Activated CD4-positive, alpha-beta T cell treated with anti-CD3 and anti-CD28 coated beads, Interleukin-2, amount 50 U/mL, for 48 hours (primary cell): Measurements from ENCODE around the gene UCK2.

Experiments
- DNase-seq, 2 experiments: peaks; one replicate each; pipeline ENCODE4 v3.0.0-alpha.2; 2020

Gene UCK2

DNA sequence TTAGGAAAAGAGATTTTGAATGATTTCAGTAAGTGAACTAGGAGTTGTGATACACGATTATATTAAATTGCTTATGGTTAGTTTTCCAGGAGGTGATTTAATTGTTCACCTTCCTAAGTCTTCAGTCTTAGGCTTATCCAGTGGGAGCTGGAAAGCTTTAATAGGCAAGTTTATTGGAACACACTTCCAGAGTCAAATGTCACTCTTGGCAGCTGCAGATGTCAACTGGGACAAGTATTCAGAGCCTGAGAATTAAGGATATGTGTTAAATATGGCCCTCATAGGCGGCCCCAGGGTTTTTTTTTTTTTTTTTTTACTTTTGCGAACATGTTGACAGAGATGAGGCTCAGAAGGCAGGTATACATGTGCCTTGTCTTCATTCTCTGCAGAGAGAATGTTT, 29.2 kb downstream of the UCK2 start:
- DNase-seq: no peak

DNA sequence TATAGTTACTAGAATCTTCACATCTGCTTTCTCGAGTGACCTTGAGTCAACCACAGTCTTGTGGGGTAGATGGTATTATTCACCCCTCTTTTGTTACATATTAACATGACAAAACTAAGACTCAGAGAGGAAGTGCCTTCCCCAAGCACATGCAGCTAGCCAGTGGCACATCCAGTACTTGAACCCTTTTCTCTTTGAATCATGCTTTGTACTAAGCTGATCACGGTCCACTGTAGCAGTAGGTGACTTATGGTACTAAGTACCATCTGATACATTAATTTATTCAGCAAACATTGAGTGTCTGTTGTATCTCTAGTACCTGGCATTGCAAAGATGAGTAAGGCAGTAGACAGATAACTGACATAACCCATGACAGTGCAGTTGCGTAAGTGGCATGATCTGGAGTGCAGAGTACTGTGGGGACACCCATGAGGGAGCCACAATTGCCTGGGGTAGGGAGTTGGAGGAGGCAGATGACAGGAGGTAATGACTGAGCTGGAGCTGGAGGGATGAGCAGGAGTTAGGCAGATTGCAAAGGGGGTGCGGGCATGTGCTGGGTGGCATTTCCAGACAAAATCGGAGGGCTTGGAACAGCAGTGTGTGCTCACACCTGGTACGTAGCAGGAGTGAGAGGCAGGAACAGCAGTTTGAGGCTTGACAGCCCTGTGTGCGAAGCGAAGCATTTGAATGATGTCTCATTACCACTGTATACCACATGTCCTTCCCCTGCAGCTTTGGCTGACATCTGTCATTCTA, 29.8 kb downstream of the UCK2 start:
- no peak for DNase-seq

DNA sequence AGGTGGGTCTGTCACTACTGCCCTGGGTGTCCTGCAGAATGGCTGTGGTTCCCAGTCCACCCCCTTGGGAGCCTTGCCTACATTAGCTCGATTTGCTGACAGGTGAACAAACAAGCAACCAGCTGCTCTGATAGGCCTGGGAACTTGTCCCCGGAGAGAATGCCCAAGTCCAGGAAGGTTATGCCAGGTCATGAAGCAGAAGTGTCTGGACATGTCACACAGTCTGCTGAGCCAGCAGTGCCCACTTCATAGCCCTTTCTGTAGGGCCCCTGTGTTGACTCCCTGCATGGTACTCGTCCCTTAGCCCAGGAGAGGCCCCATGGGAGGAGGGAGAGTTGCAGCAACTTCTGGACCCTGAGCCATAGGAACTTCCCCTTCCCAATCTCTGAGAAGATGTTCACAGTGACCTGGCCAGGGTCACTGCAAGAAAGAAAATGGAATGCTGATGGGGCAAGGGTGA, 31.0 kb downstream of the UCK2 start:
- DNase-seq: no peak

DNA sequence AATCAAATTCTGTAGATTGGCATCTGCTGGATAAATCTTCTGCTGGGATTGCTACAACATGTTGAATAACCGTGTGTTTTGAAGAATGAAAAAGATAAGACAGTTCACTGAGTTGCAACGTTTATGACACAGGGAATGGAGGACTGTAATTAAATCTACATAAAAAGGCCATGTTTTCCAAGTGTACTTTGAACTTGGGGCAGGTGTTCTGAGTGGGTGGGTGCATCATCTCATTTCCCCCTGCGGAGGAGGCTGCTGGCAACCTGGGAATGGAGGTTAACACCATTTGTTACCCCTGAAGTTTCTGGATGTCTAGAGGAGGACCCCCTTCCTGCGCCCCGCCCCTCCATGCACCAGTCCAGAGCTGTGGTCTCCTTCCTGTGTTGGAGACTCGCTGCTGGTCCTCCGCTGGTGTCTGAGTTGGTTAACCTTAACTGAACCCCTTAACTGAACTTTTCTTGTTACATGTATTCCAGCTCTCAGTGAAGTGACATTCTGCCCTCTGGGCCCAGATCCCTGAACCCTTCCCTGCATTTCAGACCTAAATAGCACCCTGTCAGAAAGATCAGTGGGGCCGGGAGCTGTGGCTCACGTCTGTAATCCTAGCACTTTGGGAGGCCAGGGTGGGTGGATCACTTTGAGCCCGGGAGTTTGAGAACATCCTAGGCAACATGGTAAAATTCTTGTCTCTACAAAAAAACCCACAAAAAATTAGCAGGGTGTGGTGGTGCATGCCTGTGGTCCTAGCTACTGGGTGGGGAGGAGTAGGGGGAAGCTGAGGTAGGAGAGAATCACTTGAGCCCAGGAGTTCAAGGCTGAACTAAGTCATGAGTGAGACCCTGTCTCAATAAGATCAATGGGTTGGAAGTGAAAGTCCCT, 31.8 kb downstream of the UCK2 start:
- no peak for DNase-seq

DNA sequence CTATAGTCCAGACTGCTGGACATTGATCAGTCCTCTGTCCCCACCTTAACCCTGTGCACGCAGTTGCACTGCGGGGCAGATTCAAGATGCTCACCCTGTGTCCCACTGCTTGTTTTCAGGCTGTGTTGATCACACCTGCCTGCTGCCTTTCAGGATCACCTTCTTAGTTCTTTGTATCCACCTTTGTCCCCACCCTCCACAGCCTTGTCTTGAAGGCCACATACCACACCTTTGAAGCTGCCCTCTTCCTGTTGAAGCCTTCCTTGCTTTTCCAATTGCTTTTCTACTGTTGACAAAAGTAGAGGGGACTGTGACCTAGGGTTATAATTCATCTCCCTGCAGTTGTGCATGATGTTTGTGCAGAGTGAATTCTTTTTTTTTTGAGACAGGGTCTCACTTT, 32.7 kb downstream of the UCK2 start:
- no peak for DNase-seq

DNA sequence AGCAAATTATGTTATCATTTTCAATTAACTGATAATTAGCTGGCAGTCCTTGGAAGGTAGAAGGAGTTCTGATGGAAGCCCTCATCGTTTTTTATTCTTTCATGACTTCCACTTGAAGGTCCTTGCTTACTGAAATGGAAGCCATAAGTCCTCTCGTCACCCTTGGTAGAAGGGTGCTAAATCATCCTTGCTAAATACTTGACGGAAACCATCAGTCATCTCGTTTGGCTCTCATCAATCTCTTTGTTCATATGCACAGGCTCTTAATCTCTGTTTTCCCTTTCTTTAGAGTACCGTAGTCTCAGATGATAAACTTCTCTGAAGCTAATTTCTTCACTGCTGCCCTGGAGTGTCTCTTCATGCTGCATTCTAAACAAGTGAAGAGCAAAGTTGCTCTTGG, 34.5 kb downstream of the UCK2 start:
- DNase-seq: no peak

DNA sequence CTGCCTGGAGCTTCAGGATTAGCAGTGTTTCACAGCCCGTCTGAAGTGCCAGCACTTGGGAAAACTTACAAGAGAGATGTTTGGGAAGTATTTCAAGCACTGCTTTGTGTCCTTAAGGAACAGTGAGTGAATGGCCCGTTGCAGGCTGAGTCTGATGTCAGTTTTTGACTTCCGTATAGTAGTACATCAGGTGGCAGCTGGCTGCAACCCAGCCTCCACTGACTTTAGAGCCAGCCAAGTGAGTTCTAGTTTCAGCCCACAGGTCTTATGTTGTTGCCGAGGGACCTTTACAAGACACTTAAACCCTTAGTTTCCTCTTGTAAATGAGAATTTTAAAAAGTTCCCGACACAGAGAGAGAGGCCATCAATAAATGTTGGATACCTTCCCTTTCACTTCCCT, 35.0 kb downstream of the UCK2 start:
- DNase-seq: no peak

DNA sequence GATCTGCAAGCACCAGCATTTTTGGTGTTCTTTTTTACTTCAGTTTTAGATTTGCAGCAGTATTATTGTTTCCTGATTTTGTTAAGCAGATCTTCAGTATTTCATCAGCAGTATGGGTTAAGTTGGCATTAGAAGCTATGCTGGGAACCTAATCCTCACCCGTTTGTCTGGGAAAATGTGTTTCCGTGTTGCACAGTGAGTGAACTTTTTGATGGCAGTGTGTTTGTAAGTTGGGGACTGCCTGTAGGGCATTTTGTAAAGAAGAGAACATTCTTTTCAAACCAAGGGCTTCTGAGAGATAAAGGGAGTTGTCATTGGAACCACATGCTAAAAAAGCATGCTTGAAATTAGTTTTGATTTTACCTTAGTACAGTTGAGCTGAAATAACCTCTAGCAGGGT, 35.9 kb downstream of the UCK2 start:
- DNase-seq: no peak

DNA sequence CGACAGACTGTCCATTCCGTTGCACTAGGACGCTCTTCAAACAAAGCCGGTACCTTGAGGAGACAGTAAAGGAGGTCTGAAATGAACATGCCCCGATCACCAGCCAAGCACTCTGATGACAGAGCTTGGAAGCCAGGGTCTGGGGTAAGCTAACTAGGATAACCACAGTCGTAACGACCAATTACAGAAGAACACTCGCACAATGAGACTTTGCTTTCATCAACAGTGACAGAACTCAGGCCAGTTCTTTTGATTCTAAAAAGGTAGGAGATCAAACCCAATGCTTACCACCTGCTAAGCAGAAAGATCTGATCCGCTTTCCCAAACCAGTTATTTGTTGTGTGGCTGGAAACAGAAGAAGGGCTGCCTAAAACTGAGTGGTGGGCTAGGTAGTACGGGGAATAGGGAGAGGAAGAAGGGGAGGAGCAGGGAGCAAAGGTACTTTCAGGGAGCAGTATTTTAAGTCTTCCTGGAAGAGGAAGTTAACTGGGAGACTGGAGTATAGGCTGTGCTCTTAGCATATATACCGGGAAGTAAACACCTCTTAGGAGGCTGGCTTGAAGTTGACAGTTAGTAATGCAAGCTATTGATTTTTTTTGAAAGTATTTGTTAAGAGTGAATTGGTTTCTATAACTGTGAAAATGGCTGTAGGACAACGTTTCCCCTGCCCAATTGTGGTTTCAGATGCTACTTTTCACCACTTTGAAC, 38.4 kb downstream of the UCK2 start:
- no peak for DNase-seq

DNA sequence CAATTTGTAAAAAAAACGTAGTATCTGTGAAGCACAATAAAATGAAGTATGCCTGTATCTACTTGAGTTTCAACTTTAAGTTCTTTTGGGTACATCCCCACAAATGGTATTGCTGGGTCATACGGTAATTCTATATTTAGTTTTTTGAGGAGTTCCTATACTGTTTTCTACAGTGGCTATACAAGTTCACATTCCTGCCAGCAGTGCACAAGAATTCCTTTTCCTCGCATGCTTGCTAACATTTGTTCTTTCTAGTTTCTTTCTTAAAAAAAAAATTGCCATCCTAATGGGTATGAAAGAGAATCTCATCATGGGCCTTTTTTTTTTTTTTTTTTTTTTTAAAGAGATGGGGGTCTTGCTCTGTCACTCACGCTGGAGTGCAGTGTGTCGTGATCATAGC, 41.9 kb downstream of the UCK2 start:
- DNase-seq: no peak

DNA sequence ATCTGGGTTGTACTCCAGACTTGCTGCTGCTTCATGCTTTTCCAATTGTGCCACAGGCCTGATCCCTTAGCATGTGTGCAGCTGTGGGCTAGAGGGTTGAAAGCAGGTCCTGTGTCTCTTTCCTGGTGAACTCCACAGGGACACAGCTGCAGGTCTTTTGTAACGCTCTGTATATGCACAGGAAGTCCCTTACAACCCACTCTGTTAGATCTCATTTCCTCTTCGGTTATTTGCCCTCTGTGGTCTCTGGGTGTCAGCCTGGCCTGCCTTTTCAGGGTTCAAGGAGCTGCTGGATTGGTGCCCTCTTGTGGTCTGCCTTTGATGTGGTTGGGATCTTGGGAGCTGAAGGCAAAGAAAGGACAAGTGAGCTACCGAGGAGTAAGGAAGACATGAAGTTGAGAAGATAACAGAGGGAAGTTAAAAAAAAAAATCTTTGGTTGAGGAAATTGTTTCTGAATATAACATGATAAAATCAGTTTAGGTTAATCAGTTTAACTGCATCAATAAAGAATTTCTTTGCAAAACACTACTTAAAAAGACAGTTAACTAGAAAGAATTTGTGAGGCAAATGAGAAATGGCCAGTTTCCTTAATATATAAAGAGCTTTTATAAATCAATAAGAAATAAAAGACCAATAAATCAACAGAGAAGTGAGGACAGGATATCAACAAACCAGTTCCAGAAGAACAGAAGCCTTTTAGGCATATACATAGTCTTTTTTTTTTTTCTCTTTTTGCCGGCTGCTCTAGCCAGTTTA, 44.1 kb downstream of the UCK2 start:
- DNase-seq: peak; percentile 55 to 66

DNA sequence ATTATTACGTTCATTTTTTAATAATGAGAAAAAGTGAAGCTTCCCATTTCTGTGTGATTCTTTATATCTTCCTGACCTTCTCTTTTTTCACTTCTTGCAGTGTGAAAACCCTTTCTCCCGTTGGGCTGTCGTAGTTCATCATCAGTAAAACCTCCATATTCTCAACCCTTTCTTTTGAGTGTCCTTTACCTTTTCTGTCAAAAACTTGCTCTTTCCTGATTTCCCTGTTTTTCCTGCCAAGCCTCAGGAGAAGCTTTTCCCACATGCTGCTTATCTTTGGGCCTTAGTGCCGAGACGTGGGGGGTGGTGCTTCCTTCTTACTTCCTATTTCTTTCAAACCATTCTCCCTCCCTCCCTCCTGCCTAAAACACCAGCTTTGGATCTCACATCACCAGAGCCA, 46.1 kb downstream of the UCK2 start:
- no peak for DNase-seq

DNA sequence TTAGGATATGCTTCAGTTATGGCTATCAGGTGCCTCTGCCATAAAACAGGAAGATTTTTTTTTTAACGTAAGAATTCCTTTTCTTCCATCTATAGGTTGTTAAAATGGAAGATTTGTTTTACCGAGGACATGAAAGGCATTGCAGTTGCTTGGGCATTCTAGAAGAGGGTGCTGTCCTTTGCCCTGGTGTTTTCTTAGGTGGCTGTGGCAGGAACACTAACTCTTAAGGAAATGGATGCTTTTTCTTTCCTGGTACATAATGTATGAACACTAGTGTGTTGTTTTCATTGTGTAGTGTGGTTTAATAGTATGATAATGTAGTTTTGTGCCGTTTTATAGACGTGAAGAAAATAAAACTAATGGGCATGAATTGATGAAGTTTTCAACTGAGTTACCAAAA, 47.2 kb downstream of the UCK2 start:
- DNase-seq: no peak

DNA sequence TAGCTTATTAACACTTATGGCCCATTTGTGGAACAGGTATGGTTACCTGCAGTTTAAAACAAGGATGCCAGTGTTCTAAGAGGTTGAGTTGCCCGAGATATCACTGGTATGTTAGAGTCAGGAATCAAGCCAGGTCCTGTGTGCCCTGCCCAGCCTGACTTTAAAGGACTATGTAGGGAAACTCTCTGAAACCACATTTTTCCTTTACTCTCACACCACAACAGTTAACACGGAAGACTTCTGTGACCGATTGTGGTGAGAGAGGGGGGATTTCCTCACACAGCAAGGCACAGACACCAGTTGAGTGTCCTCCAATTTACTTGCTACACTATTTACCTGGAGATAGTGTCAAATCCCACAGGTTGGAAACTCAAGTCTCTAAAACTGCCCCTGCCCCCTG, 47.8 kb downstream of the UCK2 start:
- DNase-seq: peak in 1 of 2 experiments; percentile 10

DNA sequence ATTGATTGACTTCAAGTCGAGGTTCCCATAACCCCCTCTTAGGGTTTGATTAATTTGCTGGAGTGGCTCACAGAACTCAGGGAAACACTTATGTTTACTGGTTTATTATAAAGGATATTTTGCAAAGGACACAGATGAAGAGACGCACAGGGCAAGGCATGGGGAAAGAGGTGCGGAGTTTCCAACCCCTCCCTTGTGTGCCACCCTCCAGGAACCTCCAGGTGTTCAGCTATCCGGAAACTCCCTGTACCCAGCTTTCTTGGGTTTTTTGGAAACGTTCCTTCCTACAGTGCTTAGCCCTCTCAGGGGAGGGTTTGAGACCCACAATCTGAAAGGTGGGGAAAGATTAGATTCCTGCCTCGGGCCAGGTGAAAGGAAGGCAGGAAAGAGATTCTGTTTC, 48.2 kb downstream of the UCK2 start:
- no peak for DNase-seq

DNA sequence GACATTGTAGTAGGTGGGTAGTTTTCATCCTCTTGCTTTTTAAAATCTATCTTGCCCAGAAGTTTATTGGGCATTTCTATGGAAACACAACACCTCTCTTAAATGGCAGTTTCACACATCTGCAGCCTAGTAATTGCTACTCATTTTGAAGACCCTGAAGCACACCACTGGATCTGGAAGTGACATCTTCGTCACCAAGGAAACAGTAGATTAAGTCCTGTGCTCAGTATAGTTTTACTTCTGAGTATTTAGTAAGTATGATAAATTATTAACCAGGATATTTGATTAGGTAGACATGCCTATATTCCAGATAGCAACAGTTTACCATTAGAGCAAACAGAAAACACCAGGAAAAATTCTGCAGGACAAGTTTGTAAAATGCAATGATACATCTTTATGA, 48.7 kb downstream of the UCK2 start:
- DNase-seq: no peak

DNA sequence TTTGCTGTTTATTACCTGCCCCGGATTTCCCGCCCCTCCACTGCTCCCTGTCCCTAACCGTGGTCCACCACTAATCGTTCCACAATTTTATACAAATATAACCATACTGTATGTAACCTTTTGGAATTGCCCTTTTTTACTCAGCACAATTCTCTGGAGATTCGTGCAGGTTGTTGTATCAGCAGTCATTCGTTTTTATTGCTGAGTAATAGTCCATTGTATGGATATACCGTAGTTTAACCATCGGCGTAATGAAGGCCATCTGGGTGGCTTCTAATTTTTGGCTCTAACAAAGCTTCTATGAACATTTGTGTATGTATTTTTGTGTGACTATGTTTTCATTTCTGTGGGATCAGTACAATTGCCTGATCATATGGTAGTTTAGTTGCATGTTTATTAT, 50.0 kb downstream of the UCK2 start:
- no peak for DNase-seq

DNA sequence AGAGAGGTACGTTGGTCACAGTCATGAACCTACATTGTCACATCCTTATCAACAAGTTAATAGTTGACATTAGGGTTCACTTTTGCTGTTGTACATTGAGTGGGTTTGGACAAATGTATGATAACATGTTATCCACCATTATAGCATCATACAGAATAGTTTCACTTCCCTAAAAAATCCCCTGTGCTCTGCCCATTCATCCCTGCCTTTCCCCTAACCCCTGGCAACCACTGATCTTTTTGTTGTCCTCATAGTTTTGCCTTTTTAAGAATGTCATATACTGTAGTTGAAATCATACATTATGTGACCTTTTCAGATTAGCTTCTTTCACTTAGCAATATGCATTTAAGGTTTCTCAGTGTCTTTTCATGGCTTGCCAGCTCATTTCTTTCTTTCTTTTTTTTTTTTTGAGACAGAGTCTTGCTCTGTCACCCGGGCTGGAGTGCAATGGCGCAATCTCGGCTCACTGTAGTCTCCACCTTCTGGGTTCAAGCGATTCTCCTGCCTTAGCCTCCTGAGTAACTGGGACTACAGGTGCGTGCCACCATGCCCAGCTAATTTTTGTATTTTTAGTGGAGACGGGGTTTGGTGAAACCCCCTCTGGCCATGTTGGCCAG, 50.6 kb downstream of the UCK2 start:
- no peak for DNase-seq

DNA sequence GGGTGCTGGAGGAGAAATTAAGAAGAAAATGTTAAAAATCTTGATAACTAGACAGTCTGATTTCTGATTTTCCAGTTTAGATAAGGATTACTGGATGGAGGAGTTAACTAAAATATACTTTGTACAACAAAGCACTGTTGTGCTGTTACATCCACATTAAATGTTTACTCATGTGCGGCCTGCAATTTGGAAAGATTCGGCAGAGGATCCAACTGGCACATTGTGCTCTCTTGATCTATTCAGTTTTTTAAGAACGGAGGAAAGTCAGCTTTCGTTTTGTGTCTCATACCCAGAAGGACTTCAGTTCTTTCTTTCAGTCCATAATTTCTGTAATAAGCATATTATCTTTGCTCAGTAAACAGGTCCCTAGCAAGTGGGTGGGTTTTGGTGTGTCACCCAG, 52.5 kb downstream of the UCK2 start:
- DNase-seq: no peak

DNA sequence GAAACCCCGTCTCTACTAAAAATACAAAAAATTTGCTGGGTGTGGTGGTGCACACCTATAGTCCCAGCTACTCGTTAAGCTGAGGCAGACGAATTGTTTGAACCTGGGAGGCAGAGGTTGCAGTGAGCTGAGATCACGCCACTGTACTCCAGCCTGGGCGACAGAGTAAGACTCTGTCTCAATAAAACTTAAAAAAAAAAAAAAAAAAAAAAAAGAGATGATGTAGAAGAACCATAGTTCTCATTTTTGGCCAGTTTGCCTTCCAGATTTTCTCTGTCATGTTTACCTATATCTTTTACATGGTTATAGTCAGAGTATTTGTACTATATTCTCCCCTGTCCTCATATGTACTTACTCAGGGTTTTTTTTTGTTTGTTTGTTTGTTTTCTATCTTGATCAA, 53.6 kb downstream of the UCK2 start:
- DNase-seq: no peak

DNA sequence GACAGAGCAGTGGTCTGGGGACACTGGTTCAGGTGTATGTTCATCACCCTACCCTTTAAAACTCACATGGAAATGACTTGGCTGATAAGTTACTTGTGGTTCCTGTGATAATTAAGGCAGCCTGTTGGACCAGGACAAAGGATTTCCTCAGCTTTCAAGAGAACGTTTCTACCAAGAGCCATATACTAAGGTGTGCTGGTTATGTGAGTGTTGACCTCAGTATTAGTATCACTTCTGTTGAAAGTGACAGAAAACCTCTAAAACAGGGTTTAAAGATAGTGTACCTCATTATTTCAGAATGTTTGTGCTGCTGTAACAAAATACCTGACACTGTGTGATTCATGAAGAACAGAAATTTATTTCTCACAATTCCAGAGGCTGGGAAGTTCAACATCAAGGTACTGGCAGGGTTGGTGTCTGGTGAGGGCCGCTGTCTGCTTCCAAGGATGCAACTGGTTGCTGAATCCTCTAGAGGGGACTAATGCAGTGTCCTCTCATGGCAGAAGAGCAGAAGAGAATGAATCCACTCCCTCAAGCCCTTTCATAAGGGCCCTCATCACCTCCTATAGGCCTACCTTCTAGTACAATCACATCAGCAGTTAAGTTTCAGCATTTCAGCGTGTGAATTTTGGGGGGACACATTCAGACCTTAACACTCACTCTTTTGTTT, 54.9 kb downstream of the UCK2 start:
- DNase-seq: no peak

DNA sequence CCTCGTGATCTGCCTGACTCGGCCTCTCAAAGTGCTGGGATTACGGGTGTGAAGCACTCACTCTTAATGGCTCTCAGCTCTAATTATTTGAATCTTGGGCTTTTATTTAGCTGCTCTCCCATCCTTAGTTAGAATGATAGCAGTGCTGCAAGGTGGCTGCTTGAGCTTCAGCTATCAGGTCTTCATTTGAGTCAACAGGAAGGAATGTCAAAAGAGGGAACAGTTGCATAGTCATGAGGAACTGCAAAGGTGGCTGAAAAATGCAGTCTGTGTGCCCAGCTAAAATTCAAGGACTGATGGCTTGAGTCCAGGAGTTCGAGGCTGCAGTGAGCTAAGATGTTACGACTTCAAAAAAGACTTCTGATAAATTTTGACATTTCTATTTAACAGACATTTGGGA, 55.6 kb downstream of the UCK2 start:
- DNase-seq: no peak
